WTC11 (cell line): ENCODE results near the gene MLXIP. TPM values are rescaled to one million over a fixed set of nuclear protein-coding genes. Genes with fewer than 3 reads are reported as not detected.

Source experiments
- ATAC-seq: fragments of 200-7000 bp; cut with Tn5 transposase; 2 replicates; pipeline ENCODE4 v1.10.0; 2021; ENCODE audit warnings: mild to moderate bottlenecking, moderate library complexity
- CTCF ChIA-PET: fragments of 300-600 bp; sonication (Branson Sonifier 250); formaldehyde crosslinking; loops from one replicate; lab custom pipeline; 2021; ENCODE audit warnings: antibody characterized with exemption; lab: Charles Lee
- POLR2A ChIA-PET: fragments of 350-600 bp; sonication (Branson Sonifier 250); formaldehyde crosslinking; loops from one replicate; lab custom pipeline; 2021; ENCODE audit warnings: antibody characterized with exemption; lab: Charles Lee
- DNase-seq: peaks from one replicate; pipeline ENCODE4 v3.0.0; 2021; ENCODE audit warnings: low spot score
- H3K27ac Mint-ChIP-seq: 2 replicates; pipeline ENCODE4 v1.8.0; 2021; ENCODE audit warnings: mixed read lengths
- H3K27me3 Mint-ChIP-seq: 2 replicates; pipeline ENCODE4 v1.8.0; 2021; ENCODE audit warnings: low read depth, mild to moderate bottlenecking, moderate library complexity, mixed read lengths
- H3K36me3 Mint-ChIP-seq: 2 replicates; pipeline ENCODE4 v1.8.0; 2021; ENCODE audit warnings: mixed read lengths
- H3K4me1 Mint-ChIP-seq: 2 replicates; pipeline ENCODE4 v1.8.0; 2022; ENCODE audit warnings: mixed read lengths
- H3K4me3 Mint-ChIP-seq: 2 replicates; pipeline ENCODE4 v1.8.0; 2021; ENCODE audit warnings: mild to moderate bottlenecking, moderate library complexity, mixed read lengths
- H3K9me3 Mint-ChIP-seq: 2 replicates; pipeline ENCODE4 v1.8.0; 2021; ENCODE audit warnings: mixed read lengths
- CBFB ChIP-seq: sonication (generic); formaldehyde crosslinking; IDR thresholded peaks from 2 replicates; pipeline ENCODE4 v1.8.1; 2022; ENCODE audit warnings: mild to moderate bottlenecking, low read depth, missing genetic modification reagents
- E2F5 ChIP-seq: sonication (generic); formaldehyde crosslinking; IDR thresholded peaks from 2 replicates; pipeline ENCODE4 v1.8.1; 2022; ENCODE audit warnings: mild to moderate bottlenecking, moderate library complexity, missing genetic modification reagents
- ETV6 ChIP-seq: sonication (generic); formaldehyde crosslinking; IDR thresholded peaks from 2 replicates; pipeline ENCODE4 v1.8.1; 2022; ENCODE audit warnings: mild to moderate bottlenecking, missing genetic modification reagents
- FOXP1 ChIP-seq: sonication (generic); formaldehyde crosslinking; IDR thresholded peaks from 2 replicates; pipeline ENCODE4 v1.8.0; 2022; ENCODE audit warnings: missing genetic modification reagents, mild to moderate bottlenecking, moderate library complexity, borderline replicate concordance
- GRHL2 ChIP-seq: fragments of 250-450 bp; sonication (Bioruptor Pico); IDR thresholded peaks from 2 replicates; pipeline ENCODE4 v1.8.0; 2022; ENCODE audit warnings: mild to moderate bottlenecking, moderate library complexity; ENCODE audit not compliant: insufficient replicate concordance, severe bottlenecking
- JAZF1 ChIP-seq: fragments of 250-450 bp; sonication (Bioruptor Pico); IDR thresholded peaks from 2 replicates; pipeline ENCODE4 v1.9.0; 2021; ENCODE audit warnings: moderate library complexity, mild to moderate bottlenecking, inconsistent platforms
- KAT7 ChIP-seq: sonication (generic); formaldehyde crosslinking; IDR thresholded peaks from 2 replicates; pipeline ENCODE4 v1.8.1; 2023; ENCODE audit warnings: missing genetic modification reagents, mild to moderate bottlenecking, borderline replicate concordance
- MXD4 ChIP-seq: fragments of 250-450 bp; sonication (Bioruptor Pico); IDR thresholded peaks from 2 replicates; pipeline ENCODE4 v1.8.0; 2021; ENCODE audit warnings: mild to moderate bottlenecking, moderate library complexity, borderline replicate concordance
- OVOL2 ChIP-seq: fragments of 250-450 bp; sonication (Bioruptor Pico); IDR thresholded peaks from 2 replicates; pipeline ENCODE4 v1.9.0; 2021; ENCODE audit warnings: mild to moderate bottlenecking, borderline replicate concordance
- TEAD1 ChIP-seq: sonication (generic); formaldehyde crosslinking; IDR thresholded peaks from 2 replicates; pipeline ENCODE4 v1.8.0; 2022; ENCODE audit warnings: mild to moderate bottlenecking, missing genetic modification reagents
- ZNF263 ChIP-seq: sonication (generic); formaldehyde crosslinking; IDR thresholded peaks from 2 replicates; pipeline ENCODE4 v1.8.1; 2022; ENCODE audit warnings: low read depth, mild to moderate bottlenecking, moderate library complexity, missing genetic modification reagents
- ZNF396 ChIP-seq: fragments of 250-450 bp; sonication (Bioruptor Pico); IDR thresholded peaks from 2 replicates; pipeline ENCODE4 v1.8.0; 2021; ENCODE audit warnings: mild to moderate bottlenecking, moderate library complexity, borderline replicate concordance
- ZNF512 ChIP-seq: sonication (generic); formaldehyde crosslinking; IDR thresholded peaks from 2 replicates; pipeline ENCODE4 v1.8.1; 2022; ENCODE audit warnings: missing genetic modification reagents, borderline replicate concordance
- total RNA-seq: library from RNA; stranded (reverse); gene quantifications from 3 replicates; pipeline ENCODE4 v1.2.3, GENCODE V29; 2021
- TF ChIP-seq, protein P1 (sequence below): sonication (generic); formaldehyde crosslinking; IDR thresholded peaks from 2 replicates; pipeline ENCODE4 v1.8.0; 2022; ENCODE audit warnings: mild to moderate bottlenecking, missing genetic modification reagents
- TF ChIP-seq, protein P2 (sequence below): fragments of 250-450 bp; sonication (Bioruptor Pico); IDR thresholded peaks from 2 replicates; pipeline ENCODE4 v2.1.2; 2022; ENCODE audit warnings: mild to moderate bottlenecking, moderate library complexity
- TF ChIP-seq, protein P3 (sequence below): fragments of 250-450 bp; sonication (Bioruptor Pico); IDR thresholded peaks from 2 replicates; pipeline ENCODE4 v1.9.0; 2021; ENCODE audit warnings: moderate library complexity, mild to moderate bottlenecking, inconsistent platforms, borderline replicate concordance
- TF ChIP-seq, protein P4 (sequence below): sonication (generic); formaldehyde crosslinking; IDR thresholded peaks from 2 replicates; pipeline ENCODE4 v1.8.1; 2022; ENCODE audit warnings: low read depth, missing genetic modification reagents, borderline replicate concordance

Gene MLXIP
- total RNA-seq, 1 experiment from 2014 or later, result 49.4 TPM

DNA sequence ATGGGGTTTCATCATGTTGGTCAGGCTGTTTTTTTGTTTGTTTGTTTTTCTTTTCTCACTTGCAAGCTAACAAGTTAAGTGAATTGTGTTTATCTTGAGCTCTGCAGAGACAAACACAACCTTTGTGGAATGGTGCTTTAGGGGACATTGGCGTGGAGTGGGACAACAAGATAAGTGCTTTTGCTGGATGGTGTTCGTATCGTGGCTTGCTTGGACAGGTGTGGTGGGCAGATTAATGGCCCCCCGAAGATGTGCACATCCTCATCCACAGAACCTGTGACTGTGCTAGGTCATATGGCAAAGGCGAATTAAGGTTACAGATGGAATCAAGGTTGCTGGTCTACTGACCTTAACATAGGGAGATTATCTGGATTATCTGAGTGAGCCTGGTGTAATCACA is 7.0 kb downstream of the MLXIP start (continued):
- TF ChIP-seq GRHL2 (no peak), FOXP1 (CRISPR knock-in tag) (no peak), TEAD1 (no peak), ZNF396 (CRISPR knock-in tag) (no peak), CBFB (no peak), KAT7 (CRISPR knock-in tag) (no peak)
- TF ChIP-seq, protein P1, sequence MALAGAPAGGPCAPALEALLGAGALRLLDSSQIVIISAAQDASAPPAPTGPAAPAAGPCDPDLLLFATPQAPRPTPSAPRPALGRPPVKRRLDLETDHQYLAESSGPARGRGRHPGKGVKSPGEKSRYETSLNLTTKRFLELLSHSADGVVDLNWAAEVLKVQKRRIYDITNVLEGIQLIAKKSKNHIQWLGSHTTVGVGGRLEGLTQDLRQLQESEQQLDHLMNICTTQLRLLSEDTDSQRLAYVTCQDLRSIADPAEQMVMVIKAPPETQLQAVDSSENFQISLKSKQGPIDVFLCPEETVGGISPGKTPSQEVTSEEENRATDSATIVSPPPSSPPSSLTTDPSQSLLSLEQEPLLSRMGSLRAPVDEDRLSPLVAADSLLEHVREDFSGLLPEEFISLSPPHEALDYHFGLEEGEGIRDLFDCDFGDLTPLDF (CRISPR knock-in tag), result no peak
- TF ChIP-seq, protein P2, sequence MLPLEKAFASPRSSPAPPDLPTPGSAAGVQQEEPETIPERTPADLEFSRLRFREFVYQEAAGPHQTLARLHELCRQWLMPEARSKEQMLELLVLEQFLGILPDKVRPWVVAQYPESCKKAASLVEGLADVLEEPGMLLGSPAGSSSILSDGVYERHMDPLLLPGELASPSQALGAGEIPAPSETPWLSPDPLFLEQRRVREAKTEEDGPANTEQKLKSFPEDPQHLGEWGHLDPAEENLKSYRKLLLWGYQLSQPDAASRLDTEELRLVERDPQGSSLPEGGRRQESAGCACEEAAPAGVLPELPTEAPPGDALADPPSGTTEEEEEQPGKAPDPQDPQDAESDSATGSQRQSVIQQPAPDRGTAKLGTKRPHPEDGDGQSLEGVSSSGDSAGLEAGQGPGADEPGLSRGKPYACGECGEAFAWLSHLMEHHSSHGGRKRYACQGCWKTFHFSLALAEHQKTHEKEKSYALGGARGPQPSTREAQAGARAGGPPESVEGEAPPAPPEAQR (CRISPR knock-in tag), result no peak

DNA sequence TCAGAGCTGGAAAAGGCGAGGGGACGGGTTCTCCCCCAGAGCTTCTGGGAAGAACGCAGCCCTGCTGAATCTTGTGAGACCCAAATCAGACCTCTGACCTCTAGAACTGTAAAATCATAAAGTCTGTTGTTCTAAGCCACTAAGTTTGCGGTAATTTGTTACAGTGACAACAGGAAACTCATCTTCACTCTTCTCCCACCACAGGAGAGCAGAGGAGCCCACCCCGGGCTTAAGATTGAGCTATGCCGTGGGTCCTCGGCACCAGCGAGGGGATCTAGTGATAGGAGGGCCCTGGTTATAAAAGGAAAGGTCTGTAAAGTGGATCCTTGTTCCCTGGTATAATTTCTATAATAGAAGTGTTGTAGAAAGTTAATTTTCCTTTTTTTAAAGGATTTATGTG is 7.6 kb downstream of the MLXIP start:
- Mint-ChIP-seq H3K9me3 (no peaks in the 10 kb centered on the region), H3K27ac (no peak overlapping the region), H3K4me3 (no peak overlapping the region), H3K27me3 (no peaks in the 10 kb centered on the region), H3K36me3 (peaks cover 11% of the 10 kb centered on the region), H3K4me1 (peaks cover 39% of the 10 kb centered on the region)
- POLR2A ChIA-PET, result no interaction called here
- DNase-seq, result no peak
- ATAC-seq, result no peak
- CTCF ChIA-PET, result interaction anchor here (1.6 kb wide), 1 partner anchor 32 kb away, joined by 7 read pairs; no protein-coding TSS in a partner anchor
- TF ChIP-seq FOXP1 (CRISPR knock-in tag), result no peak
- no peak for TF ChIP-seq E2F5 (CRISPR knock-in tag)
- TF ChIP-seq, protein P3, sequence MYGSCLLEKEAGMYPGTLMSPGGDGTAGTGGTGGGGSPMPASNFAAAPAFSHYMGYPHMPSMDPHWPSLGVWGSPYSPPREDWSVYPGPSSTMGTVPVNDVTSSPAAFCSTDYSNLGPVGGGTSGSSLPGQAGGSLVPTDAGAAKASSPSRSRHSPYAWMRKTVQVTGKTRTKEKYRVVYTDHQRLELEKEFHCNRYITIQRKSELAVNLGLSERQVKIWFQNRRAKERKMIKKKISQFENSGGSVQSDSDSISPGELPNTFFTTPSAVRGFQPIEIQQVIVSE (CRISPR knock-in tag), result no peak
- TF ChIP-seq OVOL2 (CRISPR knock-in tag), result no peak
- no peak for TF ChIP-seq ZNF512 (CRISPR knock-in tag)
- TF ChIP-seq TEAD1, result no peak
- TF ChIP-seq CBFB, result no peak
- TF ChIP-seq, protein P4, sequence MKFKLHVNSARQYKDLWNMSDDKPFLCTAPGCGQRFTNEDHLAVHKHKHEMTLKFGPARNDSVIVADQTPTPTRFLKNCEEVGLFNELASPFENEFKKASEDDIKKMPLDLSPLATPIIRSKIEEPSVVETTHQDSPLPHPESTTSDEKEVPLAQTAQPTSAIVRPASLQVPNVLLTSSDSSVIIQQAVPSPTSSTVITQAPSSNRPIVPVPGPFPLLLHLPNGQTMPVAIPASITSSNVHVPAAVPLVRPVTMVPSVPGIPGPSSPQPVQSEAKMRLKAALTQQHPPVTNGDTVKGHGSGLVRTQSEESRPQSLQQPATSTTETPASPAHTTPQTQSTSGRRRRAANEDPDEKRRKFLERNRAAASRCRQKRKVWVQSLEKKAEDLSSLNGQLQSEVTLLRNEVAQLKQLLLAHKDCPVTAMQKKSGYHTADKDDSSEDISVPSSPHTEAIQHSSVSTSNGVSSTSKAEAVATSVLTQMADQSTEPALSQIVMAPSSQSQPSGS (CRISPR knock-in tag), result no peak
- TF ChIP-seq JAZF1 (CRISPR knock-in tag), result no peak
- no peak for TF ChIP-seq ZNF263 (CRISPR knock-in tag)
- no peak for TF ChIP-seq ETV6 (CRISPR knock-in tag)
- TF ChIP-seq MXD4 (CRISPR knock-in tag), result no peak
